Transverse colon (tissue), 4 donors: ENCODE data around the gene PCDHGB3.
A peak's percentile ranks its signal among the peaks of the same experiment; 100 is the strongest.

ENCODE experiments used
- CTCF ChIP-seq, 5 experiments: fragments of 200-600 bp in 3 of 5; fragments of 450-650 bp in 2 of 5; sonication (generic) in 3 of 5; IDR thresholded peaks; 1 replicate in 2 of 5; 2 replicates in 3 of 5; pipeline ENCODE4 v1.5.1; 2016 to 2017; ENCODE audit warnings: antibody characterized with exemption in 5 of 5, inconsistent platforms in 3 of 5, mild to moderate bottlenecking in 2 of 5, moderate library complexity in 1 of 5
- EP300 ChIP-seq: sonication (generic); formaldehyde crosslinking; IDR thresholded peaks from one replicate; pipeline ENCODE4 v1.6.1; 2017; ENCODE audit warnings: antibody characterized with exemption, low read depth
- POLR2A ChIP-seq: fragments of 450-650 bp; IDR thresholded peaks from one replicate; pipeline ENCODE4 v1.6.1; 2016; ENCODE audit warnings: antibody characterized with exemption, mild to moderate bottlenecking, moderate library complexity
- POLR2AphosphoS5 ChIP-seq, 3 donors: sonication (generic); formaldehyde crosslinking; IDR thresholded peaks; one replicate each; pipeline ENCODE4 v1.6.1; 2016; ENCODE audit warnings: antibody characterized with exemption in 3 of 3

GRCh38 chr5:141412854-141413539, 43.0 kb downstream of the PCDHGB3 start, which contains the start of gene PCDHGA10:
- TF ChIP-seq POLR2A (no peak), CTCF (IDR thresholded peaks at IDR 0.05) (peak; percentile 23 to 54 (median 41)), POLR2AphosphoS5 (IDR thresholded peaks at IDR 0.05) (no peak), EP300 (no peak)
